Activated CD8-positive, alpha-beta T cell treated with anti-CD3 and anti-CD28 coated beads, Interleukin-2, amount 10 ng/mL, durations not matched to agents 7 days and 5 days (primary cell): ENCODE measurements around the gene CFI. TPM values are rescaled to one million over a fixed set of nuclear protein-coding genes. Genes with fewer than 3 reads are reported as not detected.

Source experiments
- ATAC-seq: fragments of 150-1000 bp; cut with Tn5 transposase; one replicate; pipeline ENCODE4 v1.10.0; 2021; ENCODE audit warnings: moderate library complexity
- CTCF ChIA-PET: fragments of 350-600 bp; sonication (Branson Sonifier 250); formaldehyde crosslinking; loops from one replicate; lab custom pipeline; 2021; ENCODE audit warnings: antibody characterized with exemption; lab: Charles Lee
- POLR2A ChIA-PET: fragments of 350-600 bp; sonication (Branson Sonifier 250); formaldehyde crosslinking; loops from one replicate; lab custom pipeline; 2021; ENCODE audit warnings: antibody characterized with exemption; lab: Charles Lee
- DNase-seq: peaks from one replicate; pipeline ENCODE4 v3.0.0-alpha.2; 2020
- H3K27ac Mint-ChIP-seq: one replicate; pipeline ENCODE4 v1.8.0; 2021; ENCODE audit warnings: mild to moderate bottlenecking, mixed read lengths
- H3K27me3 Mint-ChIP-seq: one replicate; pipeline ENCODE4 v1.8.0; 2021; ENCODE audit warnings: low read depth, mixed read lengths
- H3K36me3 Mint-ChIP-seq: one replicate; pipeline ENCODE4 v1.8.0; 2021; ENCODE audit warnings: low read depth, mixed read lengths
- H3K4me1 Mint-ChIP-seq: one replicate; pipeline ENCODE4 v1.8.0; 2021; ENCODE audit warnings: low read depth, mixed read lengths
- H3K4me3 Mint-ChIP-seq: one replicate; pipeline ENCODE4 v1.8.0; 2021; ENCODE audit warnings: mild to moderate bottlenecking, mixed read lengths
- H3K9me3 Mint-ChIP-seq: one replicate; pipeline ENCODE4 v1.8.0; 2022; ENCODE audit warnings: mixed read lengths; ENCODE audit not compliant: insufficient read depth
- total RNA-seq, 2 experiments: library from RNA; stranded (reverse); gene quantifications; one replicate each; pipeline ENCODE4 v1.2.3, GENCODE V29; 2021

CFI gene
- total RNA-seq, 2 experiments from 2014 or later, result not detected

DNA sequence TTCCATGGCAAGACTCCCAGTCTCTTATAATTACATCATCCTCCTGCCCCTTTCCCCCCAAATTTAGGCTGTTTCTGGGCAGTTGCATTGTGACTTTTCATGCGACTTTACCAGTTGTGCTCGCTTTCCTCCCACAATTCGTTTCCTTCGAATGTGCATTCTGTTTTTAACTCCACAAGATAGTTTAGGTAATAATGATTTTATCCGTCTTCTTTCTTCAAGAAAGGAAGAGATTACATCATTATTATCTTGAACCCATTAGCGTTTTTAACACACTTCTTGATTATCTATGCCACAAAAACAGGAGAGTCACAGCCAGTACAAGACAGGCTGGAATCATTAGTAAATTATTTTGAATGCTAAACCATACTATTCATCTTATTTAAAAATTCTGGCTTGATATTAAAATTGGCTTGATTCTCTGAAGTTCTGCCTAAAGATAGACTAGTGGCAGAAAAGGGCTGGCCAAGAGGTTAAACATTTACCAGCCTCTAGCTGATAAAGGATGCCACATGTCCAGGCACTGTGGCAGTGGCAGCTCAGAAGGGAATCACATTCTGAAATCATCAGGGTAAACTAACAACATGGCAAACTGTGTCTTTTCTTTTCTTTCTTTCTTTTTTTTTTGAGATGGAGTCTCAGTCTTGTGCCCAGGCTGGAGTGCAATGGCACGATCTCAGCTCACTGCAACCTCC, 52.3 kb downstream of the CFI start:
- H3K4me3 Mint-ChIP-seq, result no peak overlapping the region
- ChIA-PET POLR2A (no interaction called here), CTCF (no interaction called here)
- H3K27me3 Mint-ChIP-seq, result peaks cover 13% of the 10 kb centered on the region
- no peak for DNase-seq
- no peak for ATAC-seq
- no peaks in the 10 kb centered on the region for H3K9me3 Mint-ChIP-seq
- no peak overlapping the region for H3K27ac Mint-ChIP-seq
- H3K4me1 Mint-ChIP-seq, result no peaks in the 10 kb centered on the region
- no peaks in the 10 kb centered on the region for H3K36me3 Mint-ChIP-seq

DNA sequence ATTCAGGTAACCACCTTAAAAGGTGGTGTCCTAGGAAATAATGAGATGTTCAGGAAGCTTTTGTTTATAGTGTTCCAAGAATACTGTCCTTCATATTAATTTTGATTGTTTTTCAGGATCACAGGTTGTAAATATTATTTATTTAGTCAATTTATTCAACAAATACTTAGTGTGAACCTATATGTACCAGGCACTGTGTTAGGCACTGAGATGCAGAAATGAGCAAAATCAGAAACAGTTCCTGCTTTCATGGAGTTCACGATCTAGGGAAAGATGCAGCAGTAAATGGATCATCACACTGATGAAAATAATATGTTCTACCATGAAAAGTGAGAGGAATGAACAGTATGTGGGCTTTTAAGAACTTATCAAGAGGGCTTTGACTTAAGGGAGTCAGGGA, 53.7 kb downstream of the CFI start:
- no peaks in the 10 kb centered on the region for H3K36me3 Mint-ChIP-seq
- DNase-seq (no peak), ATAC-seq (no peak)
- no peaks in the 10 kb centered on the region for H3K4me1 Mint-ChIP-seq
- H3K27me3 Mint-ChIP-seq, result peaks cover 14% of the 10 kb centered on the region
- H3K4me3 Mint-ChIP-seq, result no peak overlapping the region
- H3K9me3 Mint-ChIP-seq, result no peaks in the 10 kb centered on the region
- ChIA-PET CTCF (no interaction called here), POLR2A (no interaction called here)
- no peak overlapping the region for H3K27ac Mint-ChIP-seq

- no peaks in the 10 kb centered on the region for H3K36me3 Mint-ChIP-seq
- H3K4me3 Mint-ChIP-seq, result no peak overlapping the region
- no peaks in the 10 kb centered on the region for H3K4me1 Mint-ChIP-seq
- no peaks in the 10 kb centered on the region for H3K9me3 Mint-ChIP-seq
- ATAC-seq, result no peak
- H3K27me3 Mint-ChIP-seq, result peaks cover 16% of the 10 kb centered on the region
- no peak for DNase-seq
- no peak overlapping the region for H3K27ac Mint-ChIP-seq
- ChIA-PET CTCF (no interaction called here), POLR2A (no interaction called here)
Measured at GRCh38 chr4:109746728-109747127, 55.1 kb downstream of the CFI start.

DNA sequence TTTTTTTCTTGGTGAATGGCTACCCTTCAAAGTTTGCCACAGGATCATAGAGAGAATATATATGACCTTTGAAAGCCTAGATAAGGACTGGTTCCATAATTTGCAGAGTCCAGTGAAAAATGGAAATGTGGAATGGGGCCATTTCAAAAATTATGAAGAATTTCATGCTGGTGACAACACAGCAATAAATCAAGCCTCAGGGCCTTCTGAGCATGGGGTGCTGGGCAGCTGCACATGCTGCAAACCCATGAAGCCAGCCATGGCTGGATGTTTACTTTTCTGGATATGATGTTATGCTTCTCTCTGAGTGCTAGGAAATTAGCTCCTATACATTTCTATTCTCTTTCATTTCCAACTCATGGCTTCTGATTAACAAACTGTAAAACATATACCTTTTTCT, 56.0 kb downstream of the CFI start:
- Mint-ChIP-seq H3K9me3 (no peaks in the 10 kb centered on the region), H3K27ac (no peak overlapping the region), H3K36me3 (no peaks in the 10 kb centered on the region), H3K27me3 (peaks cover 16% of the 10 kb centered on the region), H3K4me3 (no peak overlapping the region), H3K4me1 (no peaks in the 10 kb centered on the region)
- CTCF ChIA-PET, result no interaction called here
- ATAC-seq, result no peak
- no peak for DNase-seq
- POLR2A ChIA-PET, result no interaction called here

- ChIA-PET POLR2A (no interaction called here), CTCF (interaction anchor here (0.9 kb wide), 1 partner anchor 307 kb away, joined by 3 read pairs; no protein-coding TSS in a partner anchor)
- H3K27me3 Mint-ChIP-seq, result peaks cover 18% of the 10 kb centered on the region
- no peak overlapping the region for H3K4me3 Mint-ChIP-seq
- ATAC-seq (no peak), DNase-seq (no peak)
- no peaks in the 10 kb centered on the region for H3K4me1 Mint-ChIP-seq
- no peak overlapping the region for H3K27ac Mint-ChIP-seq
- H3K36me3 Mint-ChIP-seq, result no peaks in the 10 kb centered on the region
- H3K9me3 Mint-ChIP-seq, result no peaks in the 10 kb centered on the region
Measured at GRCh38 chr4:109739547-109739946, 62.3 kb downstream of the CFI start.

DNA sequence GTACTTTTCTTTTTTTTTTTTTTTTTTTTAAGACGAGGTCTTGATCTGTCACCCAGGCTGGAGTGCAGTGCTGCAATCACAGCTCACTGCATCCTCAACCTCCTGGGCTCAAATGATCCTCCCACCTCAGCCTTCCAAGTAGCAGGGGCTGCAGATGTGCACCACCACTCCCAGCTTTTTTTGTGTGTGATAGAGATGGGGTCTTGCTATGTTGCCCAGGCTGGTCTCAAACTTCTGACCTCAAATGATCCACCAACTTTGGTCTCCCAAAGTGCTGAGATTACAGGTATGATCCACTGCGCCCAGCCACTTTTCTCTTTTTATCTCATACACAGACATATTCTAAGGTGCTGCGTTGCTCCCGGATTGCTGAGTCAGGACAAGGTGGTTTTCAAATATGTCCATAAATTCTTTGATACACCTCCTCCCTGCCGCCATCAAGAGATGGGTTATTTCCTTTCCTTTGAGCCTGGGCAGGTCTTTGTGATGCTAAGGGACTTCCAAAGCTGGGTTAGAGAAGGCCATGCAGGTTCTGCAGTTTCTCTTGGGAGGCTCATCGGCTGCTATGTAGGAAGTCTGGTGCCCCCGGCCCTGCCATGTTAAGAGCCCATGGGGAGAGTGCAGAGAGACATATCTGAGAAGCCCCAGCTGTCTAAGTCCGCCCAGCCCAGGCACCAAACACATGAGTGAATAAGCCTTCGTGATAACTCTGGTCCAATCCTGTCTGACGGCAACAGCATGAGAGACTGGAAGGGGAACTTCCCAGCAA, 63.5 kb downstream of the CFI start:
- H3K27ac Mint-ChIP-seq, result no peak overlapping the region
- H3K9me3 Mint-ChIP-seq, result no peaks in the 10 kb centered on the region
- ChIA-PET POLR2A (no interaction called here), CTCF (no interaction called here)
- ATAC-seq (no peak), DNase-seq (no peak)
- no peaks in the 10 kb centered on the region for H3K36me3 Mint-ChIP-seq
- H3K4me1 Mint-ChIP-seq, result no peaks in the 10 kb centered on the region
- H3K4me3 Mint-ChIP-seq, result no peak overlapping the region
- H3K27me3 Mint-ChIP-seq, result peaks cover 16% of the 10 kb centered on the region

GRCh38 chr4:109735566-109736365, 66.0 kb downstream of the CFI start:
- ATAC-seq, result no peak
- H3K27me3 Mint-ChIP-seq, result peaks cover 15% of the 10 kb centered on the region
- ChIA-PET POLR2A (no interaction called here), CTCF (no interaction called here)
- no peak for DNase-seq
- H3K9me3 Mint-ChIP-seq, result no peaks in the 10 kb centered on the region
- H3K27ac Mint-ChIP-seq, result no peak overlapping the region
- H3K4me3 Mint-ChIP-seq, result no peak overlapping the region
- no peaks in the 10 kb centered on the region for H3K4me1 Mint-ChIP-seq
- H3K36me3 Mint-ChIP-seq, result no peaks in the 10 kb centered on the region

- CTCF ChIA-PET, result no interaction called here
- H3K36me3 Mint-ChIP-seq, result no peaks in the 10 kb centered on the region
- POLR2A ChIA-PET, result no interaction called here
- no peak for DNase-seq
- H3K9me3 Mint-ChIP-seq, result no peaks in the 10 kb centered on the region
- H3K27ac Mint-ChIP-seq, result no peak overlapping the region
- H3K4me3 Mint-ChIP-seq, result no peak overlapping the region
- peaks cover 9% of the 10 kb centered on the region for H3K4me1 Mint-ChIP-seq
- H3K27me3 Mint-ChIP-seq, result peaks cover 11% of the 10 kb centered on the region
- ATAC-seq, result no peak
Measured at GRCh38 chr4:109733728-109734127, 68.1 kb downstream of the CFI start.

GRCh38 chr4:109730619-109731545, 70.9 kb downstream of the CFI start:
- peaks cover 4% of the 10 kb centered on the region for H3K36me3 Mint-ChIP-seq
- DNase-seq, result no peak
- peak overlapping the region; percentile 81 for H3K27ac Mint-ChIP-seq
- POLR2A ChIA-PET, result interaction anchor here (0.6 to 1.7 kb wide), 4 partner anchors 21 to 431 kb away, joined by 3 to 8 read pairs (median 3); no protein-coding TSS in a partner anchor
- H3K27me3 Mint-ChIP-seq, result peaks cover 5% of the 10 kb centered on the region
- no peak for ATAC-seq
- peaks cover 19% of the 10 kb centered on the region for H3K4me1 Mint-ChIP-seq
- peak overlapping the region; percentile 81 for H3K4me3 Mint-ChIP-seq
- CTCF ChIA-PET, result interaction anchor here (0.6 to 1.4 kb wide), 8 partner anchors 32 to 298 kb away, joined by 3 to 4 read pairs (median 4); partner anchors contain the start of genes MCUB and SEC24B
- H3K9me3 Mint-ChIP-seq, result no peaks in the 10 kb centered on the region

- peak; percentile 73 for DNase-seq
- ATAC-seq, result peak; percentile 90
- peaks cover 4% of the 10 kb centered on the region for H3K36me3 Mint-ChIP-seq
- H3K9me3 Mint-ChIP-seq, result no peaks in the 10 kb centered on the region
- CTCF ChIA-PET, result interaction anchor here (0.6 to 1.4 kb wide), 6 partner anchors 31 to 297 kb away, joined by 3 to 4 read pairs (median 3); partner anchors contain the start of gene SEC24B
- H3K27ac Mint-ChIP-seq, result peak within 1 kb of the TSS; percentile 81
- H3K4me1 Mint-ChIP-seq, result peaks cover 19% of the 10 kb centered on the region
- peak within 1 kb of the TSS; percentile 85 for H3K4me3 Mint-ChIP-seq
- POLR2A ChIA-PET, result interaction anchor here (0.5 to 1.7 kb wide), 3 partner anchors 22 to 319 kb away, joined by 3 to 8 read pairs (median 3); partner anchors contain the start of gene MCUB
- peaks cover 3% of the 10 kb centered on the region for H3K27me3 Mint-ChIP-seq
Measured at GRCh38 chr4:109729718-109730618, 71.8 kb downstream of the CFI start, which contains the start of gene PLA2G12A. Gene PLA2G12A (minus strand): TSS chr4:109730070. CDS start chr4:109729809, 261 bp downstream.
